HT1080 (cell line): ENCODE results near the gene LRRIQ3. TPM values are rescaled to one million over a fixed set of nuclear protein-coding genes. Genes with fewer than 3 reads are reported as not detected.

ENCODE experiments used
- DNase-seq: peaks from one replicate; pipeline ENCODE4 v3.0.0-alpha.2; 2015; ENCODE audit warnings: low read depth
- total RNA-seq: library from RNA; depleted of rRNA; stranded (reverse); fragments of >200 nt; shearing (Covaris generic); gene quantifications from 2 replicates; pipeline ENCODE4 v1.2.3, GENCODE V29; 2014; rRNA removed

LRRIQ3 gene
- total RNA-seq, 1 experiment from 2014 or later, result 0.50 TPM

DNA sequence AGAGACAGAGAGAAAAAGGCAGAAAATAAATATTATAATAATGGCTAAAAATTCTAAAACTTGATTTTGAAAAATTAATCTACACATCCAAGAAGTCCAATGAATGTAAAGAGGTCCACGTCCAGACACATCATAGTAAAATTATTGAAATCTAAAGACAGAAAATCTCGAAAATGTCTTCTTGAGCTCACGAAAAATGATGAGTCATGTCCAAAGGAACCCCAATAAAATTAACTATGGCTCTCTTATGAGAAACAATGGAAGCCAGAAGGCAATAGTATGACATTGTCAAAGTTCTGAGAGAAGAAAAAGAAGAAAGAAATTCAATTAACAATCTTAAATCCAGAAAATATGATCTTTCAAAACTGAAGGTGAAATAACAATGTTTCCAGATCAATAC is 84.6 kb downstream of the LRRIQ3 start:
- DNase-seq, result no peak

DNA sequence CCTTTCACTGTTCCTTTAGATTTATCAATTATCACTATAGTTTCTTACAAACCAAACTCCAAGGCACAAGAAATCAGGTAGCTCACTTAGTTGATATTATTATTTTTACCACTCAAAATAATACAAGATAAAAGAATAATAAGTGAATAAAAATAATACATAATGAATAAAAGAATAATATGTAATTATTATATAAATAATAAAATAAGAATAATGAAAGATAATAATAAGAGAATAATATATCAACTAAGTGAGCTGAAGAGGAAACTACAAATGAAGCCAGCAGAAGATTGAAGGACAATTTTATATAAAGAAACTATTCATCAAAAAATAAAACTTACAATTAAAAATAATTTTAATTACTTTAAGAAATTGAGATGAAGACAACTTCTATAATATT is 90.6 kb downstream of the LRRIQ3 start:
- no peak for DNase-seq

DNA sequence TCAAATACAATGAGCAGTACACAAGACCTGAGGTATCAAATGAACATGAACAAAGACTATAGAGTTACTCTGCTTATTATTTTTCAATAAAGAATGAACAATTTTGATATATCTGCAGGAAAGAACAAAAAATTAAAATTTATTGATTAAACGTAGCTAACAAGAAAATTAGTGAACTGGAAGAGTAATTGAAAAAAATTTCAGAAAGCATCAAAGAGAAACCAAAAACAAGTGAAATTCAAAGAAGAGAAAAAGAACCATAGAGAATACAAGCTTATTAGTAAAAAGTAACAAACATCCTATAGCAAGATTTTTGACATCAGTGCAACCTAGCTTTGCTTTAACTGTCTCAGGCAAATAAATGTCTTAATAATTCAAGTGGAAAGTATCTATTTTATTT is 106.6 kb downstream of the LRRIQ3 start:
- no peak for DNase-seq

DNA sequence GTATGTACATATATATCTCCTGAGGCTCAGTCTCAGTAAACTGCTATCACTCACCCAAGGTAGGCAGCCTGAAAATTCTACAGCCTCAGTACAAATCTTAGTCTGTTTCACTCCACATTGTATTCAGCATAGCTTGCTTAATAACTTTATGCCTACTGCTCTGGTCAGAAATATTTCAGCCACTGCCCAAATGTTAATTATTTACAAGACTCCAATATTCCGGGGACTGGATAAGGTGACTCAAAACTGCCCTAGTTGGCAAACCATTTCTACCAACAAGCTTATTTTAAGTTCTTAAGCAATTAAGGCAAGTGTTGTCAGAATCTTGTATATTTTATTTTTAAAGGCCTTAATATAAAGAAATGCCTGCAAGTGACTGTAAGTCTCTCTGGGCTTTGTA is 114.8 kb downstream of the LRRIQ3 start:
- DNase-seq, result no peak

DNA sequence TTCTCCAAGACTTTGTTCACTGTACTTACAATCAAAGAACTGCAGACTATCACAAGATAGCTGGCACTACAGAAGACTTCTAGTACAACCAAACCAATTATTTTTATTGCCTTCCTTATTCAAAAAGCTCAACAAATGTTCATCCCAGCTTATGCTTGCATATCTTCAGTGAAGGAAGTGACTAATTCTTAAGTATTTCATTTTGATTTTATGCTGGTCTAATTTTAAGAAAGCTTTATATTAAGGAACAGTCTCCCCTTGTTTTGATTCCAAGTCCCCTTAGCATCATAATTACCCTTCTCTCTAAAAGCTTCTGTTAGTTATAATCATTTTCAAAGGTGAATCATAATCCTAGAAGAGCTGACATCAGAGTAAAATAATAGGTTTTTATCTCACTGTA is 132.9 kb downstream of the LRRIQ3 start:
- DNase-seq, result peak; percentile 56

DNA sequence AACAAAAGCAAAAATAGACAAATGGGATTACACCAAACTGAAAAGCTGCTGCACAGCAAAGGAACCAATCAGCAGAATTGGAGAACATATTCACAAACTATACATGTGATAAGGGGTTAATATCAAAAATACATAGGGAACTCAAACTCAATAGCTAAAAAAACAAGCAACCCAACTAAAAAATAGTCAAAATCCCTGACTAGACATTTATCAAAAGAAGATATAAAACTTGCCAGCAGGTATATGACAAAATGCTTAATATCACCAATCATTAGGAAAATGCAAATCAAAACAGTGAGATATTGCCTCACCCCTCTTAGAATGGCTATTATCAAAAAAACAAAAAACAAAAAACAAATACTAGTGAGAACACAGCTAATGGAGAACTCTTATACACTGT is 140.3 kb downstream of the LRRIQ3 start:
- no peak for DNase-seq

DNA sequence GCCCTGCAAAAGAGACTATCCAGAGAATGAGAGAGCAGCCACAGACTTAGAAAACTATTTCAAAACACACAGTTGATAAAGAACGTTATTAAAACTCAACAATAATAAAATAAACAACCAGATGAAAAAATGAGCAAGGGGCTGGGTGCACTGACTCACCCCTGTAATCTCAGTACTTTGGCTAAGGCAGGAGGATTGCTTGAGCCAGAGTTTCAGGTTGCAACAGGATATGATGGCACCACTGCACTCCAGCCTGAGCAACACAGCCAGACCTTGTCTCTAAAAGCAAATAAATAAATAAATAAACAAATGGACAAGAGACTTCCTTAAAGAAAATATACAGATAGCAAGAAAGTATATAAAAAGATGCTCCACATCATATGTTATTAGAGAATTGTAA is 144.6 kb downstream of the LRRIQ3 start:
- peak; percentile 65 for DNase-seq

DNA sequence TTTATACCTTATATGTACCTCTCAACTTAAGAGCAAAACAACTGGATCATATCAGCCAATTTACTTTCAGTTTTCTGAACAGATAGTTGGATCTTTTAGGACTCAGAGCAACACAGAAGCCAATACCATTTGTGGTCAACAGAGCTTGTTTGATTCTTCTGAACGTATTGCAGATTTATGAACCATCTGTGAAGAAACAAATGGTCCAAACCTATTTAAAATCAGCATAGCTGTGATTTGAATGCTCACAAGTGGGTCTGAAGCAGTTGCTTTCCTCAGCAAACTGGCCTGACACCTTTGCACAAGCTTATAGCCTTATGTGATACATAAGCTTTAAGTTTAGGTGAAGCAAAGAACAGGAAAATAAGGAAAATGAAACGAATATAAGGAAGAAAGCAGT is 147.6 kb downstream of the LRRIQ3 start:
- no peak for DNase-seq

DNA sequence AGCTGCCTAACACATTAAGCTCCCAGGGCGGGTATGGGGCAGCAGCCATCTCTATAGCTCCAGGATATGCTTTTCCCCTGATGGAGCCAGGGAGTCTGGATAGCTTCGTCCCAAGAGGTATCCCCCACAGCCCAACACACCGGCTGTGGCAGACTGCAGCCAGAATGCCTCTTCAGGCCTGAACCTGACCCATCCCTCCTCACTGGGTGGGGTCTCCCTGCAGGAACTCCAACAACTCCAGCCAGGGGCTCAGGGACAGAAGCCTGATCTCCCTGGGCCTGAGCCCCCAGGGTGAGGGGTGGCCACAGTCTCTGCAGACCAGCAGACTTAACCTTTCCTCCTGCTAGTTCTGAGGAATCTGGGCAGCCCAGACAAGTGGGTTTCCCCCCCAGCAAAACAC is 159.9 kb downstream of the LRRIQ3 start:
- no peak for DNase-seq

DNA sequence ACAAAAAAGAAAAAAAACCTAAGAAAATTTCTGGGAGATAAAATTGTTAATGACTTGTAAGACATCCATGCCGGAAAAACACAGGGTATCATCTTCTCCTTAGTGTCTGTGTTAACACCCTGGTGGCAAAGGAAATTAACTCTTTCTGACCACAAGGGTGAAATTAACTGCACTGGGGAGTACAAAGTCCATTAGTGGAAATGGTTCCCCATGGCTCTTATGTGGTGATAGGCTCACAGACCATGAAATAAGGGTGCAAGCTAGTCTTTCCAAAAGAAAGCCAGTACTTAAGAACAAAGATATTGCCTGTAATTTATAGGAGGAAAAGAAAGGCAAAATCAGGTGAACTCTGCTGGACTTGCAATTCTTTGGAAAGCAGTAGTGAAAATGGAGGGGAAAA is 185.4 kb downstream of the LRRIQ3 start:
- DNase-seq, result no peak

DNA sequence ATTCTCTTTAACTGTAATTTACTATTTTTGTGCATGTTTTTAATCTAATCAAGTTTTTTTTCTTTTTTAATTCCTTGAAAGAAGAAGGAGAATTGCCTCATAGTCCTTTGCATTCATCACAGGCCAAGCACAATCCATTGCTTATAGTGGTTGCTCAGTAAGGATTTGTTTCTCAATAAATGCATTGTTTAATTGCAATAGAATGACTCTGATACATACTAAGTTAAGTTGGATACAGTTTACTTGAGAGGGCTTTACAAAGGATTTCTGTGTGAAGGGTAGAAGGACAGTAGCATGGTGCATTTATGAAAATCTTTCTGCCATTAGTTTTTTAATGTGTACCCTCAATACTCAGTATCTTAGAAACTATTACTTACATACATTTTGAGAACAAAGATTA is 186.2 kb downstream of the LRRIQ3 start:
- DNase-seq, result no peak

DNA sequence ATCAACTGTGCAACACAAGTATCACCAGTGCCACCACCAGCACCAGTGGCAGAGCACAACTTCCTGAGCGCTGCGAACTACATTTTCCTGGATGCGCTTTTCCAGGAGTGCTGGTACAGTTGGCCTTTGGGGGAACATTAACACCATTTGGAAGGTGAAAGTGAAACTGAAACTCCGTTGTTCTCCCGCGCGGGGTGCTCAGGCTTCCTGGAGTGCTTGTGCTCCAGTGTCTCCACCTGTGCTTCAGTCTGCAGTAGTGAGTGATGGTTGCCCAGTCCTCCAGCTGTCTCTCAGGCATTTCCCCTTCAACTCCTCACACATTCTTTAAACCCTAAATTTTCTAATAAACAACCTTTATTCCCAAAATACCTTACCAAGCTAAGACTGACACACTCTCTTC is 187.8 kb downstream of the LRRIQ3 start:
- peak; percentile 58 for DNase-seq

DNA sequence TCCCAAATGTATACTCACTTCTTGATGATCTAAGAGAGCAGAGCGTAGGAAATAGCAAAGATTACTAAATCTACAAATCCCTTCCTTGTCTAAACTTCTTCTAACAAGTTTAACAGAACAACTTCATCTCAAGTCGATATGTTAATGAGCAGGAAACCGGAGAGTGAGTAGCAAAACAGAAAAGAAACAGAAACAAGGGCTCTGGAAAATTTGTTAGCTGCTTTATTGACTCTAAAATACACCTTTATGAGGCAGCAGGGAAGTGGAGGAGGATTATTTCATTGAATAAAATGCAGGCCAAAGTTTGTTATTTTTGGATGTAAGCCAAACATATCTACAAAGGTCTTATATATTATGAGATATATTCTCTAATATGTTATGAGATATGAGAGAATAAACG is 192.4 kb downstream of the LRRIQ3 start:
- no peak for DNase-seq

DNA sequence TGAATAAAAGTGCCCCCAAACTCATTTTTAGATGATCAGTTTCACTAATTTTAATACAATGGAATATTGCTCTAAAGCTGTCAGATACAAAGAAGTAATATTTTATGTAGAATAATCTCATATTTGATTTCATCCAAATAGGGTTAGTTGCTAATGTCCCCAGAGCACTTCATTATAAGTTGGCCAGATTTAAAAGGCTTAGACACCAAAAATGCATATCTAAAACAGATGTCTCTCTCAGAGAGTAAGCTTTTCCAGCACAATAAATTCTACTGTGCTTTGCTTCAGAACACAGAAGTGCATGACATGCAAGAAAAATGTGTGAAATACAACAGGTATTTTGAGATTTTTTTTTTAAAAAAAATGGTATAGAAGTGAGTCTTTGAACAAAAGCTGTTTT is 194.2 kb downstream of the LRRIQ3 start:
- no peak for DNase-seq

DNA sequence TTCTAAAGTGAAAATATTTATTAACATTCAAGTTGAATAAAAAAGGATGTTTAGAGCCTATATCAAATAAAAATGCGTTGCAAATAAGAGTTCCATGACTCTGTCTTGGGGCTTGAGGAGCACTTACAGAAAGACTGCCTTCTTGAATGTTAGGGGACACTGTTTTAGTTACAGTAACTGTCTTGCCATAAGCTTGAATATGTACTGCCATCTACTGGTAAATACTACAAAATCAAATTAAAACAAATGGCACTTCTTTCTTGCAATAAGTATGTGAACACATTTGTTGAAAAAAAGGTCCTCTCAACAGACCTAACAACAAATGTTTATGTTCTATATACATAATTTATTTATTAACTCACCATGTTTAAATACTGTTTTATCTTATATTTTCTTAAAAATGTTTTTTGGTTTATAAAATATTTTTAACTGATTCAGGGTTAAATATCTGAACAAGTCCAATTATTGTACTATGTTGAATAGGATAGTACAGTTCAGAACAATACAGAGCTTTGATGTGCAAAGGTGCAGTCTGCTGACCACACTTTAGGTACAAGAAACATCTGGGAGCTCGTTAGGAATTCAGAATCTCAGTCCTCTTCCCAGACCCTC is 199.5 kb downstream of the LRRIQ3 start:
- DNase-seq, result peak; percentile 37

DNA sequence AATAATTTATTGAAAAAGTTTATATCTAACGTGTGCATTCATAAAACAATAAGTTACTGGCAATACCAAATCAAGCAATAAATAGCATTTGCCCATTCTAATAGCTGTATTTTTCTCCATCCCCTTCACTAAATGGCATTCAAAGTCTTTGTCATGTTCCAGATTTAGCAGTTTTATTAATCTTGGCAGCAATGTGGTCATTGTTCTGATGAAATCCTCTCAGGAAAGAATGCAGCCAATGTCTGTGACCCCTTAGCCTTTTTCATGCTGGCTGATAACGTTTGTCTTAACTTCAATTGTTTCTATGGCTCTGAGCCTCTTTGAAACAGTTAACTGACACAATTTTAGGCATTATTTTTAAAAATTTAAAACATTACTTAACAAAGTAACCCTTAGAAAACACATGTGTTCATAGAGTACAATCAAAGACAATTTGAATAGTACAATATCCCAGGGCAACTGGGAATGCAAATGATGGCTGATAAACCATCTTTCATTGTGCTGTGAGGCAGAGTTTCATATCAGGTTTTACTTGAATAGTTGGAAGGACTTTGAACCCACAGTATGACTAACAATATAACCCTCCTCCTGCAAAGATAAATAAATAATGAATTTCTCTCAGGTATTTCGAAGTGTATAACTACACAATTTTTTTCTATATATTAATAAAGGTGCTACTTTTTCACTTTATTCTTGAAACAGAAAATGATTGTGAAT is 217.5 kb downstream of the LRRIQ3 start:
- peak; percentile 2 for DNase-seq

DNA sequence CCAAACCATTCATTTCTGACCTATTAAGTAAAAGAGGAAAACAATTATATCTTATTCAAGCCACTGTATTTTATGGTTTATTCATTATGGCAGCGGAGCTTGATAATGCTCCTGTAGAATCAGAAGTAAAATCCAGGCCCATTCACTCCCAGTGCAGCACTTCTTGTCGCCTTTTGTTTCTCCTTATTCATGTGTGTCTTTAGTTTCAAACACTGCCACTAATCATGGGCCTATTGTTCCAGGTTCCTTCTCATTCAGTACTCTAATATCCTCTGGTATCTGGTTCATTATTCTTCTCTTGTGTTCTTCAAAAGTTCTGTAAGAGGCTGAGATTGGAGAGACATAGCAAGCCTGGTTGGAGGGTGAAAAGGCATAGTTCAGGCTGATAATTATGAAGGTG is 218.3 kb downstream of the LRRIQ3 start:
- no peak for DNase-seq

DNA sequence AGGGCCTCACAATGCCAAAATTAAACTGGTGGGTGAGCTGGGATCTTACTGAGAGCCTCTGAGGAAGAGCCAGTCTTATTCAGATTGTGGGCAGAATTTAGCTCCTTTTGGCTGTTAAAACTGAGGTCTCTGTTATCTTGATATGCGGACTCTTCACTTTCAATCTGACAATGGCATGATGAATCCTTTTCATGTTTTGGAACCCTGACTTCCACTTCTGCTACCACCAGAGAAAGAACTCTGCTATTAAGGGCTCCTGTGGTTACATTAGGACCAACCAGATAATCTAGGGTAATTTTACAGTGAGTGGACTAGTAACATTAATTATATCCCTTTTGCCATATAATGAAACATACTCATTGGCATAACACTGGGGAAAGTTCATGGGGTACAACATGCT is 219.0 kb downstream of the LRRIQ3 start:
- DNase-seq, result no peak

Other genes with a start within 250 kb of the LRRIQ3 start
- gene FPGT, start 66 bp upstream of the LRRIQ3 start, total RNA-seq, result 8.8 and 9.2 TPM in 2 replicates
- 0.95 TPM in 1 of 2 replicates, not detected in the other for gene TNNI3K, start 37.2 kb upstream of the LRRIQ3 start, total RNA-seq